Naive thymus-derived CD4-positive, alpha-beta T cell (primary cell): ENCODE measurements around the gene PTPRN2. TPM values are rescaled to one million over a fixed set of nuclear protein-coding genes. Genes with fewer than 3 reads are reported as not detected.

Experiments
- ATAC-seq: fragments of 150-1000 bp; cut with Tn5 transposase; 2 replicates; pipeline ENCODE4 v1.10.0; 2021; ENCODE audit warnings: mild to moderate bottlenecking, moderate library complexity
- CTCF ChIA-PET: fragments of 350-600 bp; sonication (Branson Sonifier 250); formaldehyde crosslinking; loops from one replicate; lab custom pipeline; 2021; ENCODE audit warnings: antibody characterized with exemption; lab: Charles Lee
- POLR2A ChIA-PET: fragments of 350-600 bp; sonication (Branson Sonifier 250); formaldehyde crosslinking; loops from one replicate; lab custom pipeline; 2021; ENCODE audit warnings: antibody characterized with exemption, inconsistent platforms; lab: Charles Lee
- DNase-seq, 9 donors: peaks; one replicate each; pipeline versions ENCODE4 v3.0.0 to v3.0.0-alpha.2; 2020 to 2022; ENCODE audit warnings: mixed read lengths in 1 of 9
- H3K27ac ChIP-seq: one replicate; pipeline ENCODE4 v1.7.0; 2013; ENCODE audit warnings: mild to moderate bottlenecking, low read depth, low read length, moderate library complexity
- H3K27me3 ChIP-seq, 2 donors: one replicate each; pipeline ENCODE4 v1.7.0; 2013; ENCODE audit warnings: low read length in 2 of 2, mild to moderate bottlenecking in 2 of 2, moderate library complexity in 2 of 2; ENCODE audit not compliant: control insufficient read depth in 2 of 2, insufficient read depth in 2 of 2
- H3K36me3 ChIP-seq, 3 experiments: 1 replicate in 2 of 3; 2 replicates in 1 of 3; pipeline ENCODE4 v1.7.0; 2013; ENCODE audit warnings: low read length in 3 of 3, mild to moderate bottlenecking in 3 of 3, moderate library complexity in 1 of 3; ENCODE audit not compliant: insufficient read depth in 3 of 3, control insufficient read depth in 2 of 3
- H3K4me1 ChIP-seq, 2 donors: one replicate each; pipeline ENCODE4 v1.7.0; 2013; ENCODE audit warnings: low read length in 2 of 2, mild to moderate bottlenecking in 2 of 2, moderate library complexity in 1 of 2; ENCODE audit not compliant: control insufficient read depth in 2 of 2, insufficient read depth in 2 of 2
- H3K4me3 ChIP-seq: 2 replicates; pipeline ENCODE4 v1.7.0; 2013; ENCODE audit warnings: mild to moderate bottlenecking, low read length
- H3K9me3 ChIP-seq, 3 experiments: 1 replicate in 2 of 3; 2 replicates in 1 of 3; pipeline ENCODE4 v1.7.0; 2013; ENCODE audit warnings: low read length in 3 of 3; ENCODE audit not compliant: control insufficient read depth in 2 of 3
- H3K27ac Mint-ChIP-seq, 9 donors: one replicate each; pipeline ENCODE4 v1.8.0; 2020 to 2022; ENCODE audit warnings: mixed read lengths in 9 of 9, mild to moderate bottlenecking in 8 of 9, moderate library complexity in 5 of 9, inconsistent platforms in 2 of 9
- H3K27me3 Mint-ChIP-seq, 5 donors: one replicate each; pipeline ENCODE4 v1.8.0; 2021 to 2022; ENCODE audit warnings: mixed read lengths in 5 of 5, mild to moderate bottlenecking in 1 of 5
- H3K36me3 Mint-ChIP-seq, 5 donors: one replicate each; pipeline ENCODE4 v1.8.0; 2020 to 2022; ENCODE audit warnings: mixed read lengths in 5 of 5, mild to moderate bottlenecking in 3 of 5, inconsistent platforms in 1 of 5
- H3K4me1 Mint-ChIP-seq, 7 donors: one replicate each; pipeline ENCODE4 v1.8.0; 2020 to 2022; ENCODE audit warnings: mixed read lengths in 7 of 7, mild to moderate bottlenecking in 3 of 7, inconsistent platforms in 1 of 7
- H3K4me3 Mint-ChIP-seq, 10 donors: one replicate each; pipeline ENCODE4 v1.8.0; 2020 to 2022; ENCODE audit warnings: mild to moderate bottlenecking in 10 of 10, mixed read lengths in 10 of 10, moderate library complexity in 6 of 10, inconsistent platforms in 2 of 10
- H3K9me3 Mint-ChIP-seq, 11 donors: one replicate each; pipeline ENCODE4 v1.8.0; 2020 to 2022; ENCODE audit warnings: mixed read lengths in 11 of 11, mild to moderate bottlenecking in 4 of 11, inconsistent platforms in 1 of 11, moderate library complexity in 1 of 11
- intact Hi-C, 2 donors: fragments of 100-400 bp; cut with micrococcal nuclease; formaldehyde crosslinking; loops; one replicate each; pipeline ENCODE4 v1.15.1; 2023
- polyA plus RNA-seq, 2 donors: library from polyadenylated mRNA; unstranded; fragments of 300-500 nt; fragmentation: Illumina TruSeq; gene quantifications; one replicate each; pipeline ENCODE4 v1.2.3, GENCODE V29; 2021
- total RNA-seq, 6 experiments: library from RNA in 5 of 6; stranded (reverse) in 5 of 6; gene quantifications; 1 replicate in 5 of 6; 2 replicates in 1 of 6; pipeline ENCODE4 v1.2.3 and lab custom pipeline; 2021 to 2026

PTPRN2 gene
- total and polyA plus RNA-seq, 7 experiments from 2014 or later: 0.58 to 2.3 (median 1.4) TPM

DNA sequence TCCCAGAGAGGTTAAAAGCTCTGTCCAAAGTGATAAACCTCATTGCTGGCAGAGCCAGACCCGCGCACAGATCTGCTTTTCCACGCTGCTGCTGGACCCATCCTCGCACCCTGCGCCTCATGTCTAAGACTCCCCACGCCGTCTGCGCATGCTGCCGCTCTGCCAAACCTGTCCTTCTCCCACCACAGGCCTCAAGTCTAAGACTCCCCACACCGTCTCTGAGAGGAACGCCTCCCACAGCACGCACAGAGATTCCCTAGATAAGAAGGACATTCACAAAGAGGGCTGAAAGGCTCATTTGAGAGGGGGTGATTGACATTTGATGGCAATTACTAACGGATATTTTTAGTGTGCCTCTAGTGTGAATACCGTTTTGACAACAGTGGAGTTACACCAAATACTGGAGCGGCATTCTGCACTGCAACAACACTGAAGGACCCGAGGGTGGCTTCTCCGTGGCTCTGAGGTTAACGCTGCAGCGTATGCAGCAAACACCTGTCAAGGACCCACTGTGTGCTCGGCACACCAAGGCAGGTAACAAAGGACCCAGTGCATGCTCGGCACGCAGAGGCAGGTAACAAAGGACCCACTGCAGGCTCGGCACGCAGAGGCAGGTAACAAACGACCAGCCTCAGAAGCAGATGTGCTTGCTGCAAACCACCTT, 1019.4 kb downstream of the PTPRN2 start:
- H3K27ac Mint-ChIP-seq: peak overlapping the region in 8 of 9 donors; percentile 63 to 95 (median 82)
- ATAC-seq: no peak
- Histone ChIP-seq H3K27me3 (no peaks in the 10 kb centered on the region), H3K9me3 (no peaks in the 10 kb centered on the region), H3K27ac (no peak overlapping the region), H3K36me3 (no peaks in the 10 kb centered on the region), H3K4me3 (peak overlapping the region; percentile 54), H3K4me1 (peaks cover 11 to 15% of the 10 kb centered on the region in 2 donors)
- peaks cover 0 to 6% (median 4%) of the 10 kb centered on the region in 5 donors for H3K36me3 Mint-ChIP-seq
- intact Hi-C loops: loop anchor here (2.0 kb wide), 3 partner anchors 59 to 89 kb away; no protein-coding TSS in a partner anchor
- DNase-seq: no peak
- ChIA-PET POLR2A (interaction anchor here (0.8 to 1.5 kb wide), 3 partner anchors 97 to 284 kb away, joined by 3 read pairs; no protein-coding TSS in a partner anchor), CTCF (interaction anchor here (1.4 kb wide), 1 partner anchor 44 kb away, joined by 4 read pairs; no protein-coding TSS in a partner anchor)
- peaks cover 0 to 2% (median 0%) of the 10 kb centered on the region in 11 donors for H3K9me3 Mint-ChIP-seq
- peaks cover 0 to 6% (median 0%) of the 10 kb centered on the region in 5 donors for H3K27me3 Mint-ChIP-seq
- peak overlapping the region; percentile 87 to 98 (median 92) for H3K4me3 Mint-ChIP-seq
- peaks cover 12 to 30% (median 24%) of the 10 kb centered on the region in 7 donors for H3K4me1 Mint-ChIP-seq

DNA sequence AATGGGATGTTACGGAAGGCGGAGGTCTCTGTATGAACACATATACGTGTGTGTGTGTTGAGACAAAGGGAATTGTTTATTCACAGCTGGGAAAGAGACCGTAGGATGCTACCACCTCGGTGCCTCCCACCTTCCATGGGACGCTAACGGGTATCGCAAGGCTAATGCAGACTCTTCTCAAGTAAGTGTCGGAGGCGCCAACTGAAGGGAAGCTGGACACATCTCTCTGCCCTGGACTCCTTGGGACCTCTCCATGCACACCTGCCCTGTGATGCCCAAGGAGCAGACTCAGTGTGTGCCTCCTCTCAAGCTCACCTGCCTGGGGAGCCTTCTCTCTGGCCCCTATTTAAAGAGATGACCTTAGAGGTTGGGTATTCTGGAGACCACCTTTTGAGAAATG, 1020.0 kb downstream of the PTPRN2 start:
- peaks cover 0 to 6% (median 0%) of the 10 kb centered on the region in 5 donors for H3K27me3 Mint-ChIP-seq
- Histone ChIP-seq H3K9me3 (no peaks in the 10 kb centered on the region), H3K27ac (no peak overlapping the region), H3K4me3 (peak overlapping the region; percentile 54), H3K4me1 (peaks cover 11 to 15% of the 10 kb centered on the region in 2 donors), H3K36me3 (no peaks in the 10 kb centered on the region), H3K27me3 (no peaks in the 10 kb centered on the region)
- H3K27ac Mint-ChIP-seq: peak overlapping the region in 3 of 9 donors; percentile 29 to 95 (median 82)
- no peak for ATAC-seq
- ChIA-PET CTCF (no interaction called here), POLR2A (interaction anchor here (1.5 kb wide), 1 partner anchor 96 kb away, joined by 3 read pairs; no protein-coding TSS in a partner anchor)
- DNase-seq: no peak
- H3K36me3 Mint-ChIP-seq: peaks cover 0 to 6% (median 4%) of the 10 kb centered on the region in 5 donors
- H3K4me3 Mint-ChIP-seq: peak overlapping the region in 8 of 10 donors; percentile 13 to 98 (median 94)
- H3K9me3 Mint-ChIP-seq: peaks cover 0 to 2% (median 0%) of the 10 kb centered on the region in 11 donors
- intact Hi-C loops: loop anchor here (2.0 kb wide), 3 partner anchors 59 to 89 kb away; no protein-coding TSS in a partner anchor
- peaks cover 12 to 29% (median 24%) of the 10 kb centered on the region in 7 donors for H3K4me1 Mint-ChIP-seq

DNA sequence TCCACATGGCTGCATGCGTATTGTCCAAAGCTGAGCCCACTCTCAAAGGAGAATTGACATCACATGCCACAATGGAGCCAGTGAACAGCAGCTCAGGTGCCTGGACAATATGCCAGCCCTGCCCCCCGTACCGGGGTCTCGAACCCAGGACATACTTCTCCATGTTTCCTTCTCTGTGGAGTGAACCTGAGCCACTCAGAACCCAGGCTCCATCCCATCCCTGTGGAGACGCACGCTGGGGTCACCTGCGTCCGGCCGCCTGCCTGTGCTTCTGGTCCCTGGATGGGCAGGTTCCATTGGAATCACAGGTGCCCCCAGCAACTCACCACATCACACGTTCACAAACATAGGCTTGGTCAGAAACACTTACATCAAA, 1021.0 kb downstream of the PTPRN2 start:
- no peak overlapping the region for H3K4me3 ChIP-seq
- CTCF ChIA-PET: interaction anchor here (1.4 kb wide), 1 partner anchor 134 kb away, joined by 3 read pairs; no protein-coding TSS in a partner anchor
- H3K36me3 ChIP-seq: no peaks in the 10 kb centered on the region
- H3K4me1 Mint-ChIP-seq: peaks cover 12 to 29% (median 24%) of the 10 kb centered on the region in 7 donors
- no peak for DNase-seq
- H3K4me1 ChIP-seq: peaks cover 11 to 15% of the 10 kb centered on the region in 2 donors
- H3K36me3 Mint-ChIP-seq: peaks cover 0 to 6% (median 4%) of the 10 kb centered on the region in 5 donors
- H3K9me3 ChIP-seq: no peaks in the 10 kb centered on the region
- H3K27ac ChIP-seq: no peak overlapping the region
- H3K4me3 Mint-ChIP-seq: peak overlapping the region in 1 of 10 donors; percentile 2
- ATAC-seq: no peak
- peaks cover 0 to 2% (median 0%) of the 10 kb centered on the region in 11 donors for H3K9me3 Mint-ChIP-seq
- H3K27me3 ChIP-seq: no peaks in the 10 kb centered on the region
- POLR2A ChIA-PET: interaction anchor here (0.7 kb wide), 1 partner anchor 69 kb away, joined by 3 read pairs; no protein-coding TSS in a partner anchor
- H3K27ac Mint-ChIP-seq: no peak overlapping the region
- peaks cover 0 to 6% (median 0%) of the 10 kb centered on the region in 5 donors for H3K27me3 Mint-ChIP-seq
- intact Hi-C loops: no loop called here

GRCh38 chr7:157565981-157566630, 1021.5 kb downstream of the PTPRN2 start:
- H3K4me3 ChIP-seq: no peak overlapping the region
- no peak overlapping the region for H3K27ac Mint-ChIP-seq
- ChIA-PET CTCF (interaction anchor here (1.4 kb wide), 1 partner anchor 134 kb away, joined by 3 read pairs; no protein-coding TSS in a partner anchor), POLR2A (no interaction called here)
- no peak for DNase-seq
- H3K27me3 ChIP-seq: no peaks in the 10 kb centered on the region
- no peaks in the 10 kb centered on the region for H3K9me3 ChIP-seq
- peaks cover 12 to 29% (median 24%) of the 10 kb centered on the region in 7 donors for H3K4me1 Mint-ChIP-seq
- H3K36me3 ChIP-seq: no peaks in the 10 kb centered on the region
- H3K4me3 Mint-ChIP-seq: no peak overlapping the region
- peaks cover 0 to 2% (median 0%) of the 10 kb centered on the region in 11 donors for H3K9me3 Mint-ChIP-seq
- intact Hi-C loops: no loop called here
- H3K36me3 Mint-ChIP-seq: peaks cover 0 to 6% (median 4%) of the 10 kb centered on the region in 5 donors
- peaks cover 11 to 15% of the 10 kb centered on the region in 2 donors for H3K4me1 ChIP-seq
- ATAC-seq: no peak
- H3K27me3 Mint-ChIP-seq: peaks cover 0 to 6% (median 0%) of the 10 kb centered on the region in 5 donors
- H3K27ac ChIP-seq: no peak overlapping the region

DNA sequence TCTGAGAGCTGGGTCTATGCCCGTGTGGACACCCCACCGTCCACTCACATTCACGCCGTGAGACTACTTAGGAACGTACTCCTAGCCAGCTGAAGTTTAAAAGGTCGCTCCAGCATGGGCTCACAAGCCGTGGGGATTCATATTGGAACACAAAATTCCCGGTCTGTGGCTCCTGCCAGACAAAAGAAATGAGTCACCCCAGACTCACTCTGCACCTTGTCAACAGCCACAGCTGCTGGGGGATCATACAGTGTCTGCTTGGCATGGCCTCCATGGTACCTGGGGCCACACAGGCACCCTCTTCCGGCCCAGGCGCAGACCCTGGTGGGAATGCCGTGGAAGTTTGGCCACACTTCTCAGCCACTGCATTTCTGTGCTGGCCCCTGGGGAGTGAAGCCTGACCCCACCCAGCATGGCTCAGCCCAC, 1022.4 kb downstream of the PTPRN2 start:
- Mint-ChIP-seq H3K4me1 (peaks cover 12 to 24% (median 23%) of the 10 kb centered on the region in 7 donors), H3K4me3 (no peak overlapping the region), H3K36me3 (peaks cover 0 to 5% (median 4%) of the 10 kb centered on the region in 5 donors), H3K27me3 (peaks cover 0 to 3% (median 0%) of the 10 kb centered on the region in 5 donors), H3K9me3 (peaks cover 0 to 2% (median 0%) of the 10 kb centered on the region in 11 donors), H3K27ac (peak overlapping the region in 1 of 9 donors; percentile 52)
- no peaks in the 10 kb centered on the region for H3K9me3 ChIP-seq
- CTCF ChIA-PET: no interaction called here
- H3K27ac ChIP-seq: no peak overlapping the region
- no peak for ATAC-seq
- intact Hi-C loops: no loop called here
- DNase-seq: no peak
- POLR2A ChIA-PET: no interaction called here
- H3K36me3 ChIP-seq: no peaks in the 10 kb centered on the region
- no peaks in the 10 kb centered on the region for H3K27me3 ChIP-seq
- no peak overlapping the region for H3K4me3 ChIP-seq
- peaks cover 11 to 15% of the 10 kb centered on the region in 2 donors for H3K4me1 ChIP-seq

DNA sequence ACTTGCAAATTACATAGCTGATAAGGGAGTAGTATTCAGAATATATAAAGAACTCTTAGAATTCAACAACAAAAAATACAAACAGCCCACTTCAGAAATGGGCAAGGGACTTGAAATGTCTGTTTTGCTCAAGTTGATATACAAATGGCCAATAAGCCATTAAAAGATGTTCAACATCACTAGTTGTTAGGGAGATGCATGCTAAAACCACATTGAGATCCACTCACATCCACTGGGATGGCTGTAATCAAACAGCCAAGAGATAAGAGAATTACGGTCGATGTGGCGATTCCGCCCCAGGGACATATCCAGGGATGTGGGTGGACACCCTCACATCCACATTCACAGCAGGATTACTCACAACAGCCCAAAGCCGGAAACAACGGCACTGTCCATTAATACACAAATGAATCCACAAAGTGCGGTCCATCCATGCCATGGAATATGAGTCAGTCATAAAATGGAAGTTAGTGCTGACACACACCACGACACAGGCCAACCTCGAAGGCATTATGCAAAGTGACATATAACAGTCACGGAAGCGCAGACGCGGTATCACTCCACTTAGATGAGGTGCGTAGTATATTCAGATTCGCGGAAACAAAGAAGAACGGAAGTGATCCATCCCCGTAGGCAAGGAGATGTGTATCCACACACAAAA, 1023.0 kb downstream of the PTPRN2 start:
- Histone ChIP-seq H3K27ac (no peak overlapping the region), H3K9me3 (no peaks in the 10 kb centered on the region), H3K36me3 (no peaks in the 10 kb centered on the region), H3K4me3 (no peak overlapping the region), H3K4me1 (peaks cover 11 to 15% of the 10 kb centered on the region in 2 donors), H3K27me3 (no peaks in the 10 kb centered on the region)
- Mint-ChIP-seq H3K27ac (peak overlapping the region in 1 of 9 donors; percentile 52), H3K4me3 (peak overlapping the region in 1 of 10 donors; percentile 51), H3K4me1 (peaks cover 12 to 22% (median 18%) of the 10 kb centered on the region in 7 donors), H3K9me3 (peaks cover 0 to 2% (median 0%) of the 10 kb centered on the region in 11 donors), H3K27me3 (peaks cover 0 to 3% (median 0%) of the 10 kb centered on the region in 5 donors), H3K36me3 (peaks cover 0 to 5% (median 4%) of the 10 kb centered on the region in 5 donors)
- ATAC-seq (no peak), DNase-seq (no peak)
- intact Hi-C loops: no loop called here
- ChIA-PET CTCF (no interaction called here), POLR2A (no interaction called here)
